Stimulated activated CD4-positive, alpha-beta T cell treated with anti-CD3 and anti-CD28 coated beads, Interleukin-12 subunit alpha, Interleukin-12 subunit beta, amount 100 ng/mL, for 4 hours (primary cell): ENCODE data around the gene SERGEF.

ENCODE experiments used
- DNase-seq: peaks from one replicate; pipeline ENCODE4 v3.0.0-alpha.2; 2020

The SERGEF gene

GRCh38 chr11:17779861-17780594 is 232.8 kb downstream of the SERGEF start:
- DNase-seq = no peak

DNA sequence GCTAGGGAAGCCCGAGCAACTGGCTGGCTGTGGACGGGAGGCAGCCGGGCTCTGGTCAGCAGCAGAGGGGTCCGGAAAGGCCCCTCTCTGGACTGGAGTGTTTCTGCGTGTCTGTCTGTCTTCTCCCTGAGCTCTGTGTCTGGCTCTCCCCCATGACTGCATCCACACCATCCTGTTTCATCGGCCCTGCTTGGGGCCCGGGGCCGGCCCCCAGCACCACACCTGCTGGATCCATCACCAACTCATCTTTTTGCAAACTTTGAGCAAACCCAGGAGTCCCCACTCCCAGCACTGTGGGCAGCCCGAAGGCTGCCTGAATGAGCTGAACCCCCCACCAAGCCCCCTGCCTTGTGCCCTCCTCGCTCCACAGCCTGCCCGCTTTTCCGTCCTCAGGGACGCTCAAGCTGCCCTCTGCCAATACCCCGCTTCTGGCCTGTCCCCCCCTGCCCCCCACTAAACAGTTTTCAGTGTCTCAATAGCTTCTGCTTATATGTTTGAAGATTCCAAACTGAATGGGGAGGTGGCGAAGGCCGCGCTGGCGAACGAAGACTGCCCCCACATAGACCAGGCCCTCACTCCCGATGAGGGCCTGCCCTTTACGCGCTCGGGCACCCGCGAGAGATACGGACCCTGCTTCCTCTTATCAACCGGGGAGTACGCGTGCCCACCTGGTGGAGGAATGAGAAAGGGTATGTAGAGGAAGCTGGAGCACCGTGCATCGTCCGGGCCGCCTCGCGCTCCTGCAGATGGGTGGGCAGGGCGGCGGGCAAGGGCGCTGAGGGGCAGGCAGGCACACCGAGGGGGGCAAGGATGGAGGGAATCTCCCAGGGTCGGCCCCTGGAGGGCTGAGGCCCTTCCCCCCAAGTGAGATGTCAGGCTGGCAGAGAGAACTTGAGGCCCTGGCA is 233.6 kb downstream of the SERGEF start:
- DNase-seq = no peak

- no peak for DNase-seq
Measured at GRCh38 chr11:17778352-17778751, 234.5 kb downstream of the SERGEF start.

GRCh38 chr11:17777738-17778091 is 235.1 kb downstream of the SERGEF start:
- no peak for DNase-seq

DNA sequence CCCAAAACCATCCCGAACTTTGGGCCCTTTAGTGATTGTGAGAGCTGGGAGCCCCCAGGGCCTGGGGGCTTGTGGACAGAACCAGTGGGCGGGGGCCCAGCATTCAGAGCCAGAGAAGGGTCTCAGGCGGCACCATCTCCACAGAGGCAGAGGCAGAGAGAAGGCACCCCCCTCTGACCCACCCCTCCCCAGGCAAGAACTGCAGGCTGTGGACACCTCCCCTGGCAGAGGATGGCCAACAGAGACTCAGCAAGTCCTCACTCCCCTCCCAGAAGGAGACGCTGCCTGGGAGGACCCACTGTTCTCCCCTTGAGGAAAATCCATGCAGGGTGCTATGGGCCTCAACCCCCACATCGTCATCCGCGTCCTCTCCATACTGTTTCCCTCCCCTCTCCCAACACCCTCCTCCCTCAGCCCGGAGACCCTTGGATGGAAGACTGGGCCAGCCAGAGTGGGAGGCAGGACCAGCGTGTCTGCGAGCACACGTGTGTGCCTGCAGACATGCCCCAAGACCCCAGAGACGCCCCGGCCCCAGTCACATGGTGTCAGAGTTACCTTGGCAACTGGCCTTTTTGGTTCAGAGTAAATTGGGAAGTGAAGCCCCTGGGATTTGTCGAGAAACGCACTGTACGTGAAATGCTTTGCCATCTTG is 235.6 kb downstream of the SERGEF start:
- DNase-seq = no peak

DNA sequence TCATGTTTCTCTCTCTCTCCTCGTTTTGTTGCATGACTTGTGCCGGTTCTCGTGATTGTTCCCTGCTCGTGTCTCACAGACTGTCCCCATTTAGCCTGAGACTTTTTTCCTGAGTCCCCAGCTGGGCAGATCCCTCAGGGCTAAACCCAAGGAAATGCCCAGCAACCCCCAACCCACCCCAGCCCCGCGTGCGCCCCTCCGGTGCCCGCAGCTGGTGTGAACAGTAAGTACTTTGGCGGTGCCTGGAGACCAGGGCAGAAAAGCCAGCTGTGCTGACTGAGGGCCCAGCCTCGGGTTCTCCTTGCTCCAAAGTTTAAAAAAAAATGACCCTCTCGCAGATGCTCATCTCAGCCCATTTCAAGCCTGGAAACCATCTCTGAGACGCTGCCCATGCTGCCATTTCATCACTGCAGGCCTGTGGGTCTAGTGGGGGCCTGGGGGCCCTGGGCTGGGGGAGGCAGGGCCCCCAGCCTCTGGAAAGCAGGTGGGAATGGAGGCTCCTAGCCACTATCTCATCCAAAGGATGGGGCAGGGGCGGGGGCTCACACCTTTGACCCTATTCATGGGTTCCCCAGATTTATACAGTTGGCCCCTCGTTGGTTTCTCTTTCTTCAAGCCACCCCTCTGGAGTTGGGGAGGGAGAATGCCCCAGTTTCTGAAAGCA is 236.5 kb downstream of the SERGEF start:
- no peak for DNase-seq

- no peak for DNase-seq
Measured at GRCh38 chr11:17775507-17776211, 237.2 kb downstream of the SERGEF start.

- DNase-seq = no peak
Measured at GRCh38 chr11:17775035-17775348, 237.9 kb downstream of the SERGEF start.

GRCh38 chr11:17774232-17775034 is 238.4 kb downstream of the SERGEF start:
- no peak for DNase-seq

- DNase-seq = no peak
Measured at GRCh38 chr11:17773674-17774073, 239.2 kb downstream of the SERGEF start.

- no peak for DNase-seq
Measured at GRCh38 chr11:17772704-17773600, 239.9 kb downstream of the SERGEF start.

DNA sequence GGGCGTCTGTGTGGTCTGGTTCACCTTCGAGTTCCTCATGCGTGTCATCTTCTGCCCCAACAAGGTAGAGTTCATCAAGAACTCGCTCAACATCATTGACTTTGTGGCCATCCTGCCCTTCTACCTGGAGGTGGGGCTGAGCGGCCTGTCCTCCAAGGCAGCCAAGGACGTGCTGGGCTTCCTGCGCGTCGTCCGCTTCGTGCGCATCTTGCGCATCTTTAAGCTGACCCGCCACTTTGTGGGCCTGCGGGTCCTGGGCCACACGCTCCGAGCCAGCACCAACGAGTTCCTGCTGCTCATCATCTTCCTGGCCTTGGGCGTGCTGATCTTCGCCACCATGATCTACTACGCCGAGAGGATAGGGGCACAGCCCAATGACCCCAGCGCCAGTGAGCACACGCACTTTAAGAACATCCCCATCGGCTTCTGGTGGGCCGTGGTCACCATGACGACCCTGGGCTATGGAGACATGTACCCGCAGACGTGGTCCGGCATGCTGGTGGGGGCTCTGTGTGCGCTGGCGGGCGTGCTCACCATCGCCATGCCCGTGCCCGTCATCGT is 240.9 kb downstream of the SERGEF start:
- DNase-seq = no peak

GRCh38 chr11:17771415-17771814 is 241.4 kb downstream of the SERGEF start:
- no peak for DNase-seq

GRCh38 chr11:17770917-17771316 is 241.9 kb downstream of the SERGEF start:
- no peak for DNase-seq

GRCh38 chr11:17770048-17770652 is 242.7 kb downstream of the SERGEF start:
- DNase-seq = no peak

DNA sequence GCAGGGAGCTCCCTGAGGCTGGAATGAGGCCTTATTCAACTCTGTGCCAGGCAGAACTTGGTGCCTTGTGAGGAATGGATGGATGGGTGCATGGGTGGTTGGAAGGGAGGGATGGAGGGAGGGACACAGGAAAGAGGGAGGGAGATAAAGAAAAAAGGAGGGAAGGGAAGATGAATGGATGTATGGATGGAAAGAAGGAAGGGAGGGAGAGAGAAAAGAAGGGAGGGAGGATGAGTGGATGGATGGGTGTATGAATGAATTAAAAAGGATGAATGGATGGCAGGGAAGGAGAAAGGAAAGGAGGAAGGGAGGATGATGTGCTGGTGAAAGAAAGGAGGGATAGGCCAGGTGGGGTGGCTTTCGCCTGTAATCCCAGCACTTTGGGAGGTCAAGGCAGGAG is 243.6 kb downstream of the SERGEF start:
- DNase-seq = no peak

DNA sequence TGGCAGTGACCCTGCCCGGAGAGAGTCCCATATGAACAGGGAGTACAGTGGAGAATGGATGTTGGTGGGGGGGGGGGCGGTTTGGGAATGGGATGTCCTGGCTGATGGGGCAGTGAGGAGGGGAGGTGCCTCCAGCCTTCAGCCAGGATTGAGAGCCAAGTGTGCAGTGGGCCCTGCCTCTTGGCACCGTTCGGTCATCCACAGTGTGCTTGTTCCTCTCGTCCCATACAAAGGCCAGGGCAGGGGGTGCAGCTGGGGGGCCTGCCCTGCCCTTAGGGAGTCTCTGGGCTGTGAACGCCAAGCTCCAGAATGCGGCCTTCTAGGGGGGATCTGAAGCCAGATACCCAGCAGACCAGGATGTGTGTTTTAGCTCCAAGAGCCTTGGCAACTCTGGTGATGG is 244.3 kb downstream of the SERGEF start:
- no peak for DNase-seq

GRCh38 chr11:17767914-17768313 is 244.9 kb downstream of the SERGEF start:
- no peak for DNase-seq

DNA sequence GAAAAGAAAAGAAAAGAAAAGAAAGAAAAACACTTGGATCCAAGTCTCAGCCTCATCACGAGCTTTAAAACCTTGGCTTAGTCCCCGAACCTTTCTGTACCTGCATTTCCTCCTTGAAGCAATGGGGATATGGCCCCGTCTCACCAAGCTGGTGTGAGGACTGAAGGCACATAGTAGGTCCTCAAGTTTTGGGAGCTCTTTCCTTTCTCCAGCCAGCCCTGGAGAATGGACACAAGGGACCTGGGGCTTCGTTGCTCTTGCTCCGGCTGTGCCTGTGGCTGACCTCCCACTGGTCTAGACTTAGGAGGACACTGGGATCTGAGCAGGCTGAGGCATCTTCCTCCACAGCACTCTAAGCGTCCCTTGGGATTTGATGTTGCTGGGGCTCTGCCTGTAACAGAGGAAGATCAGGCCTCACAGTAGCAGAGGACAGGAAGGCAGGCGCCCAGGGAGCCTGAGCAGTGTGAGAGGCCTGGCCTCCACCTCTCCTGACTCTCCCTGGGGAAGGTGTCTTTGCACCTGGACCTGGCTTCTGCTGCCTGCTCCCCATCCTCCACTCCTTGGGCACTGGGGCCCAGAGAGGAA is 245.5 kb downstream of the SERGEF start:
- no peak for DNase-seq

DNA sequence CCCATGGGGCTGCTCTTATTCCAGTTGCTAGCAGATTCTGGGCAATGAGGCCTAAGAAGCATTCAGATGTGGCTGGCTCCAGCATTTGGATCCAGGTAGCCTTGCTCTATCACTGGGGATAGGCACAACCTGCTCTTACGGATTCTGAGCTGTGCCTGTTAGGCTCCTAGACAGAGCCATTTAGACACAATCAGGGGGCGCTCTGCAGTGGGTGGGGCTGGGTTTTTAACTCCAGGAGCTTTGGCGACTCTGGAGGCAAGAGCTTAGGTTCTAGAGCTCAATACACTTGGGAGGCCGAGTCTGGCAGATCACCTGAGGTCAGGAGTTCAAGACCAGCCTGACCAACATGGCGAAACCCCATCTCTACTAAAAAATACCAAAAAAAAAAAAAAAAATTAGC is 246.3 kb downstream of the SERGEF start:
- DNase-seq = no peak
